Right cardiac atrium (tissue), 5 donors: ENCODE results near the gene POLR2J2. TPM values are rescaled to one million over a fixed set of nuclear protein-coding genes. Genes with fewer than 3 reads are reported as not detected.
"Not testable (repeated sequence)": the region's sequence is repeated elsewhere in the genome, so short reads cannot be mapped to it uniquely, and the experiment has no call there.

Experiments used
- ATAC-seq, 2 donors: fragments of 200-7000 bp; cut with Tn5 transposase; one replicate each; pipeline versions ENCODE4 v1.8.0 to v1.9.1; 2020; ENCODE audit warnings: moderate library complexity in 2 of 2, mild to moderate bottlenecking in 1 of 2
- DNase-seq, 3 donors: peaks; one replicate each; pipeline ENCODE4 v3.0.0-alpha.2; 2020
- H3K27ac ChIP-seq: one replicate; pipeline ENCODE4 v1.5.1; 2013; ENCODE audit warnings: mild to moderate bottlenecking, low read length, control low read depth, moderate library complexity
- H3K27me3 ChIP-seq: one replicate; pipeline ENCODE4 v1.6.1; 2013; ENCODE audit not compliant: control insufficient read depth, insufficient read depth
- H3K4me1 ChIP-seq: one replicate; pipeline ENCODE4 v1.6.1; 2013; ENCODE audit warnings: low read length; ENCODE audit not compliant: control insufficient read depth, insufficient read depth
- H3K4me3 ChIP-seq: one replicate; pipeline ENCODE4 v1.5.1; 2013; ENCODE audit warnings: low read length, control low read depth
- H3K9me3 ChIP-seq: one replicate; pipeline ENCODE4 v1.6.1; 2013; ENCODE audit warnings: low read length; ENCODE audit not compliant: control insufficient read depth
- WGBS: extraction: QIAGEN DNeasy Blood & Tissue Kit; methylation state at CpG from one replicate; pipeline ENCODE4 v1.1.7; 2013; 5-methylcytosine and 5-hydroxymethylcytosine counted together
- intact Hi-C, 4 donors: fragments of 100-400 bp; cut with DNase I; formaldehyde crosslinking; loops; one replicate each; pipeline versions ENCODE4 v1.11.0 to v1.14.0; 2022 to 2023
- polyA plus RNA-seq: library from polyadenylated mRNA; stranded (reverse); fragments of 200-250 nt; gene quantifications from one replicate; pipeline ENCODE4 v1.2.3, GENCODE V29; 2013
- total RNA-seq, 4 donors: library from RNA; stranded (reverse); fragmentation: NEBNext Ultra II Directional; extraction: Animal tissue kit (Norgen Biotek cat#: 25700); gene quantifications; one replicate each; pipeline ENCODE4 v1.2.1, GENCODE V29; 2021
- donor health status: healthy with polysubstance abuse.
- donor health status: DM: no; HTN: yes; CAD: no.
- donor health status: DM: no; HTN: no; CAD: no.
- donor health status: DM: no; HTN: yes; CAD: no; lungs with severe emphysema.
- donor health status: DM: yes; HTN: yes; CAD: no.

POLR2J2 gene
- total and polyA plus RNA-seq, 5 donors: 2.8 to 5.1 (median 3.9) TPM

DNA sequence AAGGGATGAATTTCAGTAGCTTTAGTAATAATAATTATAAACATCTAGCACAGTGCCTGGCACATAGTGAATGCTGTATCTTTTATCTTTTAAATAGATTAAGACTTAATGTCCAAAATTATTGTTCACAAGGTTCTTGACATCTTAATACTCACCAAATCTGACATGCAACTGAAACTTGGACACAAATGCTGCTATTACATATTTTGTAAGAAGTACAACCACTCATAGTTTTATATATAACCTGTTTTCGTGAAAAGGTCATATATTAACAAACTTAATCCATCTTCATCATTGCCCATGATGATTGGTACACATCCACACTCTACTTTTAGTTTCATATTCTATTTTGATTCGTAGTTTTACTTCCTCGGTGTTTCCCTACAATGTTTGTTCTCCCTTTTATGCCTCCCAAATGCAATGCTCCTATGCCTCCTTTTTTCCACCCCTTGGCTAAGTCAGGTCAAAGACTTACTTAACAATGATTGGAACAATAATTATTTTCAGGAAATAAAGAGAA lies 23.6 kb upstream of the POLR2J2 start:
- H3K9me3 ChIP-seq, H3K4me3 ChIP-seq, intact Hi-C loops, DNase-seq, ATAC-seq, H3K4me1 ChIP-seq, H3K27ac ChIP-seq, H3K27me3 ChIP-seq: not testable (repeated sequence)
- WGBS: 45% methylated on average over 1 of the region's 3 CpGs

- ATAC-seq, H3K4me3 ChIP-seq, H3K9me3 ChIP-seq, H3K27me3 ChIP-seq, H3K4me1 ChIP-seq, H3K27ac ChIP-seq, DNase-seq, intact Hi-C loops: not testable (repeated sequence)
- WGBS: 64% methylated on average over 2 of the region's 2 CpGs
These were observed 22.5 kb upstream of the POLR2J2 start for GRCh38 chr7:102694008-102694407.

DNA sequence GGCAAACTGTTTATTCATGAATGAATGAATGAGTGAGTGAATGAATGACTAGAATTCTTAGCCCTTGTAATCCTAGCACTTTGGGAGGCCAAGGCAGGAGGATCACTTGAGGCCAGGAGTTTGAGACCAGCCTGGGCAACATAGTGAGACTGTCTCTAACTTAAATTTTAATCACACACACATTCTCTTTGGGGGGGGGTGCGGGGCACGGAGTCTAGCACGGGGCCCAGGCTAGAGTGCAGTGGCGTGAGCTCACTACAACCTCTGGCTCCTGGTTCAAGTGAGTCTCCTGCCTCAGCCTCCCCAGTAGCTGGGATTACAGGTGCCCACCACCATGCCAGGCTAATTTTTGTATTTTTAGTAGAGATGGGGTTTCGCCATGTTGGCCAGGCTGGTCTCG lies 19.1 kb upstream of the POLR2J2 start:
- H3K4me1 ChIP-seq, intact Hi-C loops, ATAC-seq, H3K27me3 ChIP-seq, H3K9me3 ChIP-seq, H3K4me3 ChIP-seq, H3K27ac ChIP-seq: not testable (repeated sequence)
- DNase-seq: peak in 1 of 3 donors; percentile 18
- WGBS: 91% methylated on average over 4 of the region's 6 CpGs

GRCh38 chr7:102689436-102690282 lies 18.2 kb upstream of the POLR2J2 start:
- intact Hi-C loops, H3K27ac ChIP-seq, H3K27me3 ChIP-seq, H3K4me3 ChIP-seq, H3K9me3 ChIP-seq, H3K4me1 ChIP-seq: not testable (repeated sequence)
- peak in 1 of 3 donors; percentile 33 for DNase-seq
- 37% methylated on average over 17 of the region's 74 CpGs for WGBS
- peak; percentile 35 to 49 for ATAC-seq

DNA sequence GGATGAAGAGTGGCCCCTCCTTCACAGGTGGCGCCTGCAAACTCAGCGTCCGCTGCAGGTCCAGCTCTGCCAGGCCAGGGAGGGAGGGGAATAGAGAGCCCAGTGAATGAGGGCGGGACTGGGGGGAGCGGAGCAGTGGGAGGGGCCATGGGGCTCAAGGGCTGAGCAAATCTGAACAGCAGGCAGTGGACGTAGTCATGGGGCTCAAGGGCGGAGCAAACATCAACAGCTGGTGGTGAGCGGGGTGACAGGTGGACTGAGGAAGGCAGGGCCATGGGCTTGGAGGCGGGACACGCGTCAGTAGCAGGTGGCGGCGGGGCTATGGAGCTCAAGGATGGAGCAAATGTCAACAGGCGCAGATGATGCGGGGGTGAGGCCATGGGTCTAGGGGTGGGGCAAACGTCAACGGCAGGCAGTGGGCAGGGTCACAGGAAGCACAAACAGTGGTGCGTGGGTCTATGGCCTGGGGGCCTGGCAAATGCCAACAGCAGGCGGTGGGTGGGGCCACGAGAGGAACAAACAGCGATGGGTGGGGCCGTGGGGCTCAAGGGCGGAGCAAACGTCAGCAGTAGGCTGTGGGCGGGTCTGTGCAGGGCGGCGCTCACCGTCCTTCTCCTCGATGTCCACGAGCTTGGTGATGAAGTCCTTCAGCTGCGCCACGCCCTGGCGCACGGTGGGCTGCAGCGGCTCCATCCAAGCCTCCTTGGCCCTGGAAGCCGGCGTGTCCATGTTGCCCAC lies 17.0 kb upstream of the POLR2J2 start:
- H3K27ac ChIP-seq, intact Hi-C loops, H3K4me3 ChIP-seq, H3K27me3 ChIP-seq, H3K4me1 ChIP-seq, H3K9me3 ChIP-seq, DNase-seq: not testable (repeated sequence)
- peak; percentile 94 to 95 for ATAC-seq
- no CpG with 5 or more reads among the region's 37 CpGs for WGBS

DNA sequence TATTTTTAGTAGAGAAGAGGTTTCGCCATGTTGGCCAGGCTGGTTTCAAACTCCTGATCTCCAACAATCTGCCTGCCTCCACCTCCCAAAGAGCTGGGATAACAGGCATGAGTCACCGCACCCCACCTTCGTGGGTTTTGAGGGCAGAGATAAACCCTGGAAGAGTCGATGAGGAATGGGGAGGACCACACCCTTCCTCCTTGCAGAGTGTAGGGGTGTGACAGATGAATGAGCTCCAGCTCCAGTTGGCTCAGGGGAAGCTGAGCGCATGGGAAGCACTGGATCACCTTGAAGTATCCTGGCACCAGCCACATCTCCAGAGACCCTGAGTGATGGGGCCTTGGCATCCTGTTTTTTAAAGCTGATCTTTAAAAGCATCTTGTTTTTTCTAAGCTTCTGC lies 11.1 kb upstream of the POLR2J2 start:
- H3K9me3 ChIP-seq, H3K4me3 ChIP-seq, H3K27me3 ChIP-seq, H3K27ac ChIP-seq, DNase-seq, intact Hi-C loops, H3K4me1 ChIP-seq: not testable (repeated sequence)
- ATAC-seq: peak in 1 of 2 donors; percentile 49
- no CpG with 5 or more reads among the region's 5 CpGs for WGBS

DNA sequence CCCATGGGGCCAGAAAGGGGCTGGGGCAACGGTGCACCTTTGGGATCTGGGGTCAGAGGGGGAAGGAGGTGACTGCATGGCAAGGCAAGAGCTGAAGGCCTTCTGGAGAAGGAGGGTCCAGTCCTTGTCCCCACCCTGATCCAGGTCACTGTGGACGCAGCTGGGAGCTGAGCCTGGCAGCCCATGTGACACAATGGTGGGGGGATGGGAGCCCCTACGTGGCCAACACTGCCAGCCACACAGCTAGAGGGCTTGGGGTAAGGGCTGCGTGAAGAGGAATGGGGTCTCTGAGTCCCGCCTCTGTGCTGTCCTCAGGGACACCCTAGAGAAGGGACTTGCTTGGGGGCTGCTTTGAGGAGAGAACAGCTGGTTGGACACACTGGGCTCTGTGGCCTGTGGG lies 9.3 kb upstream of the POLR2J2 start:
- H3K4me3 ChIP-seq, H3K4me1 ChIP-seq, H3K27me3 ChIP-seq, H3K9me3 ChIP-seq, intact Hi-C loops, H3K27ac ChIP-seq, DNase-seq: not testable (repeated sequence)
- WGBS: no CpG with 5 or more reads among the region's 5 CpGs
- ATAC-seq: peak; percentile 12 to 17

DNA sequence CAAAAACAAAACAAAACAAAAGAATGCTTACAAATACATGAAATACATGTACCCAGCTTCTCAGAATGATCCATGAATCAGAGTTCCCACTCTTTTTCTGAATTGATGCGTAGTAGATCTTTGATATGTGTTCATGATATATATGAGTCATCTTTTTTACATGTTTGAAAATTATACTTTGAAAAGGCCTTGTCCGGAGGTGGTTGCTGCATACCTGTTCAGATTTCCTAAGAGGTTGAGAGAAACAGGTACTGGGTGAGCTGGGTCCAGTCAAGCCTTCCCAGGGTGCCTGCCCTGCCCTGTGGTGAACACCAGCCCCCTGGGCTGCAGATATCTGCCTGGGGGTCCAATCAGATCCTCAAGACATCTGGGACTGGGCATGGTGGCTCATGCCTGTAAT lies 4.1 kb upstream of the POLR2J2 start:
- H3K4me1 ChIP-seq, H3K4me3 ChIP-seq, H3K27ac ChIP-seq, ATAC-seq, H3K27me3 ChIP-seq, H3K9me3 ChIP-seq, intact Hi-C loops: not testable (repeated sequence)
- DNase-seq: peak in 2 of 3 donors; percentile 3 to 14
- 100% methylated on average over 1 of the region's 2 CpGs for WGBS

DNA sequence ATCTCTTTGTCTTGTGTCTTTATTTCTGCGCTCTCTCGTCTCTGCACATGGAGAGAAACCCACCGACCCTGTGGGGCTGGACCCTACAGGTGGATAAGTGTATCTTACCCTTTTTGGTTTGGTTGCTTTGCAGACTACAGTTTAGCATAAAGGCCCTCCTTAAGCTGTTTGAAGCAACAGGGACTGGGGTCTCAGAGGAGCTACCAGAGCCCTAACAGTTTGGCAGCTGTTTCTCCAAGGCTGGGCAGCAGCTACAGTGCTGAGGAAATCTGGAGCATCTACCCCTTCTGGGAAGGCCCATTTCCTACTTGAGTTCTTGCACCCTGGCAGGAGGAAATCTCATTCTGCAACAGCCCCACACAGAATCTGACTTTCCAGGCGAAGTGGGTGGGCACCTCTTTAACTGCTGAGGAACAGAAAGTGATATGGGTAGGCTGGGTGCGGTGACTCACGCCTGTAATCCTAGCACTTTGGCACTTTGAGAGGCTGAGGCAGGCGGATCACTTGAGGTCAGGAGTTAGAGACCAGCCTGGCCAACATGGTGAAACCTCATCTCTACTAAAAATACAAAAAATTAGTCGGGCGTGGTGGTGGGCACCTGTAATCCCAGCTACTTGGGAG lies 2.1 kb upstream of the POLR2J2 start:
- intact Hi-C loops, H3K9me3 ChIP-seq, H3K27me3 ChIP-seq, H3K4me1 ChIP-seq, H3K27ac ChIP-seq, H3K4me3 ChIP-seq: not testable (repeated sequence)
- DNase-seq (peak in 2 of 3 donors; percentile 5 to 6), ATAC-seq (peak in 1 of 2 donors; percentile 8)
- no CpG with 5 or more reads among the region's 9 CpGs for WGBS

DNA sequence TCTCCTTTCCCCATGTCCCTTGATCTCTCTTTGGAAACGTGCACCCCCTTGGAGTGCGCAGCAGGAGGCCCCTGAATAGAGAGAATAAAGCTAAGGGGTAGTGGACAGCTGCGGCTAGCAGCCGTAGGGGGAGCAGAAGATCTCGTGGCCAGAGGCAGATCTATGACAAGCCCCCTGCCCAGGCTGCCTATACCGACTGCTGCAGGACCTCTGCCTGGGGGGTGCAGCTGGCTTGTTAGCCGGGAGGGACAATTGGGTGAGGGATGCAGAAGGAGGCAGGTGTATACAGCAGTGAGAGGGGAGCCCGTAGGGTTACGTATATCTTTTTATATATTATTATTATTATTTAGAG lies 469 bp upstream of the POLR2J2 start:
- H3K27me3 ChIP-seq, H3K9me3 ChIP-seq, intact Hi-C loops, H3K4me1 ChIP-seq, DNase-seq, H3K27ac ChIP-seq, H3K4me3 ChIP-seq: not testable (repeated sequence)
- no CpG with 5 or more reads among the region's 9 CpGs for WGBS
- ATAC-seq: peak in 1 of 2 donors; percentile 37

- H3K4me1 ChIP-seq, H3K4me3 ChIP-seq, H3K9me3 ChIP-seq, H3K27ac ChIP-seq, H3K27me3 ChIP-seq, intact Hi-C loops: not testable (repeated sequence)
- 89% methylated on average over 9 of the region's 14 CpGs for WGBS
- ATAC-seq (peak; percentile 12 to 47), DNase-seq (peak in 2 of 3 donors; percentile 36 to 42)
These were observed 3.9 kb downstream of the POLR2J2 start for GRCh38 chr7:102667523-102667922.
